Esophagus (tissue), 2 donors: ENCODE results near the gene BSDC1. TPM values are rescaled to one million over a fixed set of nuclear protein-coding genes. Genes with fewer than 3 reads are reported as not detected.
A peak's percentile ranks its signal among the peaks of the same experiment; 100 is the strongest.

Source experiments
- H3K27ac ChIP-seq, 2 donors: one replicate each; pipeline ENCODE4 v1.5.1; 2013; ENCODE audit warnings: low read depth in 2 of 2, mild to moderate bottlenecking in 2 of 2, inconsistent platforms in 1 of 2, low read length in 1 of 2, moderate library complexity in 1 of 2
- H3K27me3 ChIP-seq, 2 donors: one replicate each; pipeline ENCODE4 v1.6.1; 2013; ENCODE audit warnings: low read length in 2 of 2, control low read depth in 1 of 2, mild to moderate bottlenecking in 1 of 2; ENCODE audit not compliant: insufficient read depth in 2 of 2, control insufficient read depth in 1 of 2
- H3K36me3 ChIP-seq, 2 donors: one replicate each; pipeline ENCODE4 v1.6.1; 2013; ENCODE audit warnings: low read length in 1 of 2; ENCODE audit not compliant: control insufficient read depth in 2 of 2, insufficient read depth in 2 of 2
- H3K4me1 ChIP-seq, 2 donors: one replicate each; pipeline ENCODE4 v1.6.1; 2013; ENCODE audit warnings: low read length in 1 of 2; ENCODE audit not compliant: control insufficient read depth in 2 of 2, insufficient read depth in 2 of 2
- H3K4me3 ChIP-seq, 2 donors: one replicate each; pipeline ENCODE4 v1.5.1; 2013; ENCODE audit warnings: low read length in 2 of 2, mild to moderate bottlenecking in 2 of 2, low read depth in 1 of 2, moderate library complexity in 1 of 2
- H3K9me3 ChIP-seq, 2 donors: one replicate each; pipeline ENCODE4 v1.6.1; 2013; ENCODE audit warnings: mild to moderate bottlenecking in 2 of 2, low read depth in 1 of 2, low read length in 1 of 2, moderate library complexity in 1 of 2; ENCODE audit not compliant: control insufficient read depth in 2 of 2, insufficient read depth in 1 of 2
- WGBS, 2 donors: extraction: QIAGEN DNeasy Blood & Tissue Kit; methylation state at CpG; one replicate each; pipeline ENCODE4 v1.1.7; 2013; 5-methylcytosine and 5-hydroxymethylcytosine counted together
- polyA plus RNA-seq, 2 donors: library from polyadenylated mRNA; stranded (reverse); fragments of 200-250 nt; gene quantifications; one replicate each; pipeline ENCODE4 v1.2.3, GENCODE V29; 2013
- donor health status: healthy with polysubstance abuse.
- donor health status: Bipolar disorder and iron deficiency.

The BSDC1 gene
- polyA plus RNA-seq, 2 donors = 24.1 to 26.9 TPM

DNA sequence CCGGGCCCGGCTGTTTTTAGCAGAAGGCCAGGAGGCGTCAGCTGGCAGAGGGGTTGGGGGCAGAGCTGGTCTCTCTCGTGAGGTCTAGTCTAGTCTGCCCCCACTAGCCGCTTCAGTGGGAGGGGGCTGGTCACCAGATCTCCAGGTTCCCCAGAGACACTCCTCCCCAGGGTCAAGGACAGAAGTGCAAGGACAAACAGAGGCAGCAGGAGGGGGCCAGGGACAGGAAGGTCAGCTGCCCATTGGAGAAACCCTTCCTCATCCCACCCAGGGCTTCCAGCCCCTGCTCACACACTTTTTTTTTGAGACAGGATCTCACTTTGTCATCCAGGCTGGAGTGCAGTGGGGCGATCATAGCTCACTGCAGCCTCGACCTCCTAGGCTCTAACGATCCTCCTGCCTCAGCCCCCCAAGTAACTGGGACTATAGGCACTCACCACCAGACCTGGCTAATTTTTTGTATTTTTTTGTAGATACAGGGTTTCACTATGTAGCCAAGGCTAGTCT is 41.9 kb downstream of the BSDC1 start:
- no peaks in the 10 kb centered on the region for H3K9me3 ChIP-seq
- H3K27me3 ChIP-seq = no peaks in the 10 kb centered on the region
- H3K4me3 ChIP-seq = peak overlapping the region; percentile 59 to 65
- H3K27ac ChIP-seq = peak overlapping the region; percentile 80 to 85
- H3K4me1 ChIP-seq = peaks cover 4 to 5% of the 10 kb centered on the region in 2 donors
- WGBS, 2 donors = 43 to 56% methylated on average over 8 of the region's 8 CpGs
- H3K36me3 ChIP-seq = no peaks in the 10 kb centered on the region

DNA sequence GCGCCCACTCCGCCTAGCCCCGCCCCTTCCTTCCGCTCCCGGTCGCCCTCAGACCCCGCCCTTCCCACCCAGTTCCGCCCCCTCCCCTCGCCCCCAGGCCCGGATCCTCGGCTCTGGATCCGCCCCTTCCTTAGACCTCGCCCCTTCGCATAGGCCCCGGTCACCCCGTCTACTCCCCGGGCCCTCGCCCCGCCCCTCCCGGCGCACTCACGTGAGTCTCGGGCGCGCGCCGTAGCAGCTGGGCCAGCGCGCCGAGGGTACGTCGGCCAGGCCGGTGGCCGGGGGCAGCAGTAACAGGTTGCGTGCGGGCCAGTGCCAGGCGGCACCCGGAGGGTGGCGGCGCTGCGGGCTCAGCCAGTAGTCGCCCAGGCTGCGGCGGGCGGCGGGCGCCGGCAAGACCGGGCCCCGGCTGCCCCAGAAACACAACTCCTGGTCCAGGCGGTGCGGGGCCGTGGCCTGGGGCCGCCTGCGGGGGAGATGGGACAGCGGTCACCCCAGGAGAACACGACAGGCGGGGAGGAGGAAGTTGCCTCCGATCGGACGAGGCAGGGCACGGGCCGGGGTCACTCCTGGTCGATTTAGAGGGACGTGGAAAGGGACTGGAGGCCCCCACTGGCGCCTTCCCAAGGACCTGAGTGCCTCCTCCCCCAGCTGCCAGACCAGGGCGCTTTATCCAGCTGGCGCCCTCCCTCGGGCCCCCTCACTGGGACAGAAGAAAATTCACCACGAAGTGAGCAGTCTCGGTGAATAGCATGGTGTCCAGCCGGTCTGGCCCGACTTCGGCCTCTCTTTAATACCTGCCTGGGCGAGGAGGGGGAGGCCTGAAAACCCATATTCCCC is 42.6 kb downstream of the BSDC1 start:
- peak overlapping the region; percentile 80 to 85 for H3K27ac ChIP-seq
- 2 to 3% methylated on average over 69 to 75 of the region's 75 CpGs for WGBS, 2 donors
- no peaks in the 10 kb centered on the region for H3K36me3 ChIP-seq
- peak overlapping the region; percentile 59 to 65 for H3K4me3 ChIP-seq
- H3K4me1 ChIP-seq = peaks cover 4 to 5% of the 10 kb centered on the region in 2 donors
- no peaks in the 10 kb centered on the region for H3K9me3 ChIP-seq
- H3K27me3 ChIP-seq = no peaks in the 10 kb centered on the region

GRCh38 chr1:32350785-32351398 is 43.3 kb downstream of the BSDC1 start:
- H3K4me3 ChIP-seq = peak overlapping the region; percentile 59 to 65
- peak overlapping the region; percentile 78 to 80 for H3K27ac ChIP-seq
- 21 to 22% methylated on average over 27 to 28 of the region's 28 CpGs for WGBS, 2 donors
- H3K36me3 ChIP-seq = no peaks in the 10 kb centered on the region
- H3K4me1 ChIP-seq = peaks cover 4 to 5% of the 10 kb centered on the region in 2 donors
- H3K9me3 ChIP-seq = no peaks in the 10 kb centered on the region
- no peaks in the 10 kb centered on the region for H3K27me3 ChIP-seq

- 50 to 56% methylated on average over 8 of the region's 8 CpGs for whole genome bisulfite sequencing, 2 donors
- H3K4me1 ChIP-seq = peaks cover 4 to 5% of the 10 kb centered on the region in 2 donors
Observed at GRCh38 chr1:32349211-32349708, 45.0 kb downstream of the BSDC1 start.

DNA sequence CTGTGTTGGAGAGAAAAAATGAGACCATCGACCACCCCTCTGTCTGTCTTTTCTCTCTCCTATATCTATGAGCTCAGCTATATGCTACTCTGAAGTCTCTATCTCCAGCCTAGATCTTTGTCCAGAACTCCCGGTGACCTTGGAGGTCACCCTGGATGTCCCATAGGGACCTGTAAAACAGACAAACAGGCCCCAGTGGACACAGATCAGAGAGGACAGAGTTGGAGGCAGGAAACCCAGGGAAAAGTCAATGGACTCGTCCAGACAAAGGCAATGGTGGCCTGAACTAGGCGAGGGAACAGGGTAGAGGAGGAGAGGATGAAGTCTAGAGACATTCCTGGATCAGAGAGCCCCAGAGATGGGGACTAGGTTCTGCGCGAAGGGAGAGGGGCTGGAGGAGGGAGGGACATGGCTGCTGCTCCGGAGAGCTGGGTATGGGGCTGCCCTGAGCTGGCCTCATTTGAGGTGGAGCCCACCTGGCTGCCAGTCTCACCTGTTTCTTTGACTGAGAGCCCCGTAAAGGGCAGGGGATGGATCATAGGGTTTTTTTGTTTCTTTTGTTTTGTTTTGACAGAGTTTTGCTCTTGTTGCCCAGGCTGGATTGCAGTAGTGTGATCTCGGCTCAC is 47.6 kb downstream of the BSDC1 start:
- H3K27ac ChIP-seq = no peak overlapping the region
- no peaks in the 10 kb centered on the region for H3K36me3 ChIP-seq
- H3K4me3 ChIP-seq = no peak overlapping the region
- 83 to 85% methylated on average over 9 of the region's 9 CpGs for WGBS, 2 donors
- no peaks in the 10 kb centered on the region for H3K9me3 ChIP-seq
- H3K27me3 ChIP-seq = no peaks in the 10 kb centered on the region
- H3K4me1 ChIP-seq = peaks cover 0 to 2% of the 10 kb centered on the region in 2 donors

More at GRCh38 chr1:32349211-32349708, 45.0 kb downstream of the BSDC1 start:
- Histone ChIP-seq H3K27me3 (no peaks in the 10 kb centered on the region), H3K36me3 (no peaks in the 10 kb centered on the region), H3K27ac (peak overlapping the region in 1 of 2 donors; percentile 21), H3K9me3 (no peaks in the 10 kb centered on the region), H3K4me3 (no peak overlapping the region)

GRCh38 chr1:32345289-32345827 is 48.9 kb downstream of the BSDC1 start:
- H3K27me3 ChIP-seq = no peaks in the 10 kb centered on the region
- no peaks in the 10 kb centered on the region for H3K36me3 ChIP-seq
- no peak overlapping the region for H3K4me3 ChIP-seq
- H3K4me1 ChIP-seq = no peaks in the 10 kb centered on the region
- no peak overlapping the region for H3K27ac ChIP-seq
- 38 to 53% methylated on average over 8 of the region's 8 CpGs for WGBS, 2 donors
- H3K9me3 ChIP-seq = no peaks in the 10 kb centered on the region

GRCh38 chr1:32342704-32343103 is 51.5 kb downstream of the BSDC1 start:
- WGBS, 2 donors = 89 to 90% methylated on average over 10 of the region's 10 CpGs
- Histone ChIP-seq H3K27ac (no peak overlapping the region), H3K27me3 (no peaks in the 10 kb centered on the region), H3K4me3 (no peak overlapping the region), H3K4me1 (no peaks in the 10 kb centered on the region), H3K36me3 (no peaks in the 10 kb centered on the region), H3K9me3 (no peaks in the 10 kb centered on the region)

DNA sequence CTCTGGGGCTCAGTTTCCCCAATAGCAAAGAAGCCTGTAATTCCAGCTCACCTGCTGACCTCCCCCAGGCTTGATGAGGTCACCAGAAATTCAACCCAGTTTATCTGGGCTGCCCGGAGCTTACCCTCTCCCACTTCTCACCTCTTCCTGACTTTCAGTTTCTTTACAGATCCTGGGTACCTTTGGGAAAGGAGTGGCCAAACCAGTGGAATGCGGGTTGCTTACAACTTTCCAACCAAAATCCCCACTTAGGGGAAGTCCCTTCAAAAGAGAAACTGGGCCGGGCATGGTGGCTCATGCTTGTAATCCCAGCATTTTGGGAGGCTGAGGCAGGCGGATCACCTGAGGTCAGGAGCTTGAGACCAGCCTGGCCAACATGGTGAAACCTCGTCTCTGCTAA is 52.3 kb downstream of the BSDC1 start:
- Histone ChIP-seq H3K4me1 (no peaks in the 10 kb centered on the region), H3K27me3 (no peaks in the 10 kb centered on the region), H3K4me3 (no peak overlapping the region), H3K36me3 (no peaks in the 10 kb centered on the region), H3K9me3 (no peaks in the 10 kb centered on the region), H3K27ac (no peak overlapping the region)
- 48 to 54% methylated on average over 5 of the region's 5 CpGs for WGBS, 2 donors

DNA sequence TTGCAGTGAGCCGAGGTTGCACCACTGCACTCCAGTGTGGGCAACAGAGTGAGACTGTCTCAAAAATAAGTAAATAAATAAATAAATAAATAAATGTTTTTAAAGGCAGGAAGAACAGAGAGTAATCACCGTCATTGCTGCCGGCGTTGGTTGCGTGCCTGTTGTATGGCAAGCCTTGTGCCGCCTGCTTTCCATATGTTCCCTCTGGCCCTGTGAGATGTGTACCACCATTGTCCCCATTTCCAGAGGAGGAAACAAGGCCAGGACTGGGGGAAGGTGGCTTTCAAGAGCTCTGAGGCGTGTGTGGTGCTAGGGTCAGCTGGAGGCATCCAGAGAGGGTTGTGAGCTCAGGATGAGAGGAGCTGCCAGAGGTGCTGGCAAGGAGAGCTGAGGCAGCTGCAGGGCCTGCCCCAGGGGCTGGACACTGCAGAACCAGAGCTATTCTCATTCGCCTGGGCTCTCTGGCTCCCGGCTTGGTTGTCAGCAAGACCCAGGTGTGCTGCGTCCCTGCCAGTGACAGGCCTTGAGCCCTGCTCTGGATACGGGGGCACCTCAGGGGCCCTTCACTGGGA is 53.0 kb downstream of the BSDC1 start:
- Histone ChIP-seq H3K36me3 (no peaks in the 10 kb centered on the region), H3K4me1 (peaks cover 4% of the 10 kb centered on the region in 2 donors), H3K27ac (no peak overlapping the region), H3K27me3 (no peaks in the 10 kb centered on the region), H3K9me3 (no peaks in the 10 kb centered on the region), H3K4me3 (no peak overlapping the region)
- 87 to 91% methylated on average over 11 of the region's 11 CpGs for WGBS, 2 donors
